Keratinocyte (primary cell): ENCODE measurements around the gene KDR. TPM values are rescaled to one million over a fixed set of nuclear protein-coding genes. Genes with fewer than 3 reads are reported as not detected.

Experiments used
- DNase-seq: peaks from one replicate; pipeline ENCODE4 v3.0.0-alpha.2; 2011; ENCODE audit warnings: low read depth, missing footprints, low spot score
- FAIRE-seq: peaks from 2 replicates; lab custom pipeline; 2011; peaks lifted over from hg19 to GRCh38; lab: Jason Lieb, UNC
- H2AFZ ChIP-seq: 2 replicates; pipeline ENCODE4 v1.6.0; 2012; ENCODE audit warnings: low read length, control low read depth, inconsistent platforms; ENCODE audit not compliant: control insufficient read depth
- H3K27ac ChIP-seq: 2 replicates; pipeline ENCODE4 v1.5.1; 2011; ENCODE audit warnings: low read length; ENCODE audit not compliant: control insufficient read depth, insufficient read depth
- H3K27me3 ChIP-seq: 3 replicates; pipeline ENCODE4 v1.6.0; 2011; ENCODE audit warnings: low read length; ENCODE audit not compliant: control insufficient read depth, insufficient read depth; ENCODE audit errors: extremely low read depth
- H3K36me3 ChIP-seq, 2 experiments: 2 replicates in 1 of 2; 3 replicates in 1 of 2; pipeline ENCODE4 v1.5.1; 2011; ENCODE audit warnings: low read length in 2 of 2, mild to moderate bottlenecking in 1 of 2; ENCODE audit not compliant: control insufficient read depth in 2 of 2, insufficient read depth in 2 of 2; ENCODE audit errors: extremely low read depth in 1 of 2
- H3K4me1 ChIP-seq: 3 replicates; pipeline ENCODE4 v1.5.1; 2011; ENCODE audit warnings: low read length; ENCODE audit not compliant: control insufficient read depth, insufficient read depth; ENCODE audit errors: extremely low read depth
- H3K4me2 ChIP-seq: 3 replicates; pipeline ENCODE4 v1.6.0; 2011; ENCODE audit warnings: low read depth, low read length; ENCODE audit not compliant: control insufficient read depth, insufficient read depth; ENCODE audit errors: extremely low read depth
- H3K4me3 ChIP-seq, 3 experiments: fragments of 200-600 bp in 1 of 3; sonication (generic) in 1 of 3; 2 replicates in 2 of 3; 3 replicates in 1 of 3; pipeline ENCODE4 v1.5.1; 2011 to 2016; ENCODE audit warnings: low read length in 3 of 3, mild to moderate bottlenecking in 3 of 3, control low read depth in 2 of 3, inconsistent platforms in 1 of 3, low read depth in 1 of 3, mixed read lengths in 1 of 3, mixed run types in 1 of 3, moderate library complexity in 1 of 3; ENCODE audit not compliant: control insufficient read depth in 2 of 3, insufficient read depth in 2 of 3; ENCODE audit errors: extremely low read depth in 1 of 3
- H3K79me2 ChIP-seq: 2 replicates; pipeline ENCODE4 v1.6.0; 2012; ENCODE audit warnings: low read length; ENCODE audit not compliant: control insufficient read depth, insufficient read depth
- H3K9ac ChIP-seq: 3 replicates; pipeline ENCODE4 v1.6.0; 2011; ENCODE audit warnings: low read length; ENCODE audit not compliant: control insufficient read depth, insufficient read depth; ENCODE audit errors: extremely low read depth
- H3K9me1 ChIP-seq: 3 replicates; pipeline ENCODE4 v1.6.0; 2011; ENCODE audit warnings: low read length; ENCODE audit not compliant: control insufficient read depth, insufficient read depth; ENCODE audit errors: extremely low read depth
- H3K9me3 ChIP-seq: 2 replicates; pipeline ENCODE4 v1.5.1; 2012; ENCODE audit warnings: low read depth, low read length; ENCODE audit not compliant: control insufficient read depth
- H4K20me1 ChIP-seq: 3 replicates; pipeline ENCODE4 v1.6.0; 2011; ENCODE audit warnings: low read length; ENCODE audit not compliant: control insufficient read depth, insufficient read depth; ENCODE audit errors: extremely low read depth
- CTCF ChIP-seq, 3 experiments: IDR thresholded peaks in 1 of 3; conservative IDR thresholded peaks in 1 of 3; optimal IDR thresholded peaks in 1 of 3; 2 replicates in 2 of 3; 3 replicates in 1 of 3; pipeline versions ENCODE3 to v1.5.1; 2011; ENCODE audit warnings: low read length in 3 of 3, mild to moderate bottlenecking in 3 of 3, moderate library complexity in 2 of 3, control low read depth in 1 of 3, inconsistent platforms in 1 of 3; ENCODE audit not compliant: insufficient read depth in 2 of 3; ENCODE audit errors: extremely low read depth in 1 of 3
- EZH2 ChIP-seq: IDR thresholded peaks from one replicate; pipeline ENCODE4 v1.6.1; 2012; ENCODE audit warnings: inconsistent platforms, mild to moderate bottlenecking, low read length, moderate library complexity
- dilution Hi-C: fragments of 300-500 bp; cut with MboI; formaldehyde crosslinking; loops from one replicate; pipeline ENCODE4 v1.7.0; 2020; ENCODE audit warnings: low sequenced_read_pairs; ENCODE audit not compliant: extremely low pct_ligation_motif_present
- polyA plus RNA-seq, 5 experiments: library from polyadenylated mRNA; depleted of rRNA in 3 of 5; stranded (reverse) in 3 of 5; stranded (forward) in 1 of 5; unstranded in 1 of 5; fragments of >200 nt; gene quantifications; 1 replicate in 1 of 5; 2 replicates in 3 of 5; 3 replicates in 1 of 5; pipeline versions ENCODE4 v1.2.1 to v1.2.3, GENCODE V29; 2011 to 2012; ENCODE audit warnings: missing spikeins in 2 of 5, low read depth in 1 of 5, low replicate concordance in 1 of 5

KDR gene
- polyA plus RNA-seq, 1 donor (not counting 4 experiments of a cell fraction or from before 2014, with no cell fraction given) = not detected

GRCh38 chr4:55157559-55158277 is 32.3 kb upstream of the KDR start:
- Histone ChIP-seq H3K27ac (no peak overlapping the region), H2AFZ (no peak overlapping the region), H3K4me2 (peak overlapping the region; percentile 17), H3K27me3 (peaks cover 17% of the 10 kb centered on the region), H3K9me3 (no peaks in the 10 kb centered on the region), H3K4me3 (no peak overlapping the region), H3K9ac (no peak overlapping the region), H3K36me3 (no peaks in the 10 kb centered on the region), H3K79me2 (no peaks in the 10 kb centered on the region), H3K4me1 (no peaks in the 10 kb centered on the region), H4K20me1 (no peaks in the 10 kb centered on the region), H3K9me1 (no peaks in the 10 kb centered on the region)
- dilution Hi-C loops = no loop called here
- FAIRE-seq = no peak
- DNase-seq = no peak
- no peak for TF ChIP-seq CTCF (optimal IDR thresholded peaks at IDR 0.05 in 1 of 3, IDR thresholded peaks at IDR 0.05 in 1 of 3, conservative IDR thresholded peaks at IDR 0.05 in 1 of 3; ENCODE audit: extremely low read depth in 1 of 3, insufficient read depth in 2 of 3, low read length in 3 of 3)
- no peak for TF ChIP-seq EZH2

- TF ChIP-seq EZH2 (no peak), CTCF (optimal IDR thresholded peaks at IDR 0.05 in 1 of 3, IDR thresholded peaks at IDR 0.05 in 1 of 3, conservative IDR thresholded peaks at IDR 0.05 in 1 of 3; ENCODE audit: extremely low read depth in 1 of 3, insufficient read depth in 2 of 3, low read length in 3 of 3) (no peak)
- Histone ChIP-seq H3K4me3 (no peak overlapping the region), H3K9me3 (no peaks in the 10 kb centered on the region), H3K27ac (no peak overlapping the region), H3K4me1 (no peaks in the 10 kb centered on the region), H4K20me1 (no peaks in the 10 kb centered on the region), H3K36me3 (no peaks in the 10 kb centered on the region), H3K4me2 (no peak overlapping the region), H2AFZ (no peak overlapping the region), H3K79me2 (no peaks in the 10 kb centered on the region), H3K27me3 (peaks cover 17% of the 10 kb centered on the region), H3K9me1 (no peaks in the 10 kb centered on the region), H3K9ac (no peak overlapping the region)
- dilution Hi-C loops = no loop called here
- no peak for DNase-seq
- FAIRE-seq = no peak
Measured at GRCh38 chr4:55154933-55155332, 29.5 kb upstream of the KDR start.
